HepG2 (cell line): ENCODE measurements around the gene CRISPLD2. TPM values are rescaled to one million over a fixed set of nuclear protein-coding genes. Genes with fewer than 3 reads are reported as not detected.

Experiments used
- CC2D1A ChIP-seq: sonication (generic); formaldehyde crosslinking; IDR thresholded peaks from 2 replicates; pipeline ENCODE4 v1.8.1; 2023; ENCODE audit warnings: mild to moderate bottlenecking, missing genetic modification reagents
- ELK4 ChIP-seq: sonication (generic); formaldehyde crosslinking; IDR thresholded peaks from 2 replicates; pipeline ENCODE4 v1.9.0; 2021; ENCODE audit warnings: missing genetic modification reagents, borderline replicate concordance
- FOXP4 ChIP-seq: sonication (generic); formaldehyde crosslinking; IDR thresholded peaks from 2 replicates; pipeline ENCODE4 v1.4.0; 2020; ENCODE audit warnings: missing genetic modification reagents
- TBL1XR1 ChIP-seq: fragments of 150-350 bp; IDR thresholded peaks from 2 replicates; pipeline ENCODE4 v1.6.1; 2014; ENCODE audit warnings: borderline replicate concordance, low read length; ENCODE audit not compliant: partially characterized antibody
- TFAP4 ChIP-seq: sonication (generic); IDR thresholded peaks from 2 replicates; pipeline ENCODE4 v1.6.1; 2016; ENCODE audit warnings: low read depth, borderline replicate concordance
- TP53 ChIP-seq: sonication (generic); formaldehyde crosslinking; conservative IDR thresholded peaks from 2 replicates; pipeline ENCODE4 v1.4.0; 2020; ENCODE audit warnings: missing genetic modification reagents
- ZBTB33 ChIP-seq: sonication (generic); formaldehyde crosslinking; IDR thresholded peaks from 2 replicates; pipeline ENCODE4 v1.4.0; 2020; ENCODE audit warnings: missing genetic modification reagents
- ZNF407 ChIP-seq: sonication (generic); formaldehyde crosslinking; IDR thresholded peaks from one replicate; pipeline ENCODE4 v1.5.1; 2020; ENCODE audit warnings: mild to moderate bottlenecking, missing genetic modification reagents; ENCODE audit errors: not compliant biosample characterization
- ZNF564 ChIP-seq: sonication (generic); formaldehyde crosslinking; IDR thresholded peaks from 2 replicates; pipeline ENCODE4 v1.8.1; 2023; ENCODE audit warnings: mild to moderate bottlenecking, missing genetic modification reagents
- ZNF570 ChIP-seq: sonication (generic); formaldehyde crosslinking; IDR thresholded peaks from 2 replicates; pipeline ENCODE4 v1.4.0; 2020; ENCODE audit warnings: mild to moderate bottlenecking, missing genetic modification reagents, borderline replicate concordance
- polyA plus RNA-seq, 8 experiments: library from polyadenylated mRNA; depleted of rRNA in 3 of 8; stranded (reverse) in 7 of 8; unstranded in 1 of 8; fragments of >200 nt; fragmentation: Illumina TruSeq in 4 of 8; extraction: Trizol in 4 of 8; gene quantifications; 2 replicates each; pipeline versions ENCODE4 v1.2.1 to v1.2.3, GENCODE V29; 2011 to 2016; ENCODE audit warnings: low read depth in 4 of 8, missing spikeins in 1 of 8, mixed read lengths in 1 of 8; ENCODE audit not compliant: insufficient read depth in 1 of 8
- total RNA-seq, 5 experiments: library from RNA; depleted of rRNA; stranded (reverse); fragments of >200 nt; fragmentation: Illumina TruSeq; extraction: Trizol; gene quantifications; 2 replicates each; pipeline ENCODE4 v1.2.3, GENCODE V29; 2016; ENCODE audit warnings: low read depth in 1 of 5

The CRISPLD2 gene
- total and polyA plus RNA-seq, 2 of the 13 experiments (the other 11 are each of a cell fraction or from before 2014, with no cell fraction given) = 0.04 to 0.31 TPM

GRCh38 chr16:84924331-84925091, 104.7 kb downstream of the CRISPLD2 start (continued):
- no peak for TF ChIP-seq ZNF407
- peak; percentile 38; the same call in 1 of the 2 replicates for TF ChIP-seq ZBTB33 (CRISPR knock-in tag)
- no peak for TF ChIP-seq CC2D1A (CRISPR knock-in tag)
- TF ChIP-seq ZNF570 (CRISPR knock-in tag) = no peak
- TF ChIP-seq ELK4 (CRISPR knock-in tag) = no peak
- no peak for TF ChIP-seq TP53 (CRISPR knock-in tag)
- peak; percentile 73; the same call in 1 of the 2 replicates for TF ChIP-seq TFAP4
- no peak for TF ChIP-seq FOXP4 (CRISPR knock-in tag)
- no peak for TF ChIP-seq ZNF564 (CRISPR knock-in tag)
- no peak for TF ChIP-seq TBL1XR1
